ENCODE results near the gene DNAJA3. TPM values are rescaled to one million over a fixed set of nuclear protein-coding genes. Genes with fewer than 3 reads are reported as not detected.
A peak's percentile ranks its signal among the peaks of the same experiment; 100 is the strongest.

The DNAJA3 gene
- total RNA-seq, 4 donors from 2014 or later: 13.8 to 44.9 (median 36.4) TPM

- Histone ChIP-seq H3K9me3 (no peaks in the 10 kb centered on the region), H3K4me1 (peaks cover 0 to 15% of the 10 kb centered on the region in 2 donors), H3K27me3 (no peaks in the 10 kb centered on the region), H3K4me3 (no peak overlapping the region), H3K36me3 (no peaks in the 10 kb centered on the region), H3K27ac (peak overlapping the region; percentile 65 to 68)
- intact Hi-C loops (cut with DNase I; ENCODE audit: low total_unique reads): no loop called here
- TF ChIP-seq POLR2A (IDR thresholded peaks at IDR 0.05) (no peak), CTCF (IDR thresholded peaks at IDR 0.05) (no peak)
- DNase-seq: no peak
Measured at GRCh38 chr16:4385789-4386450, 39.7 kb upstream of the DNAJA3 start.

GRCh38 chr16:4386451-4386805, 39.2 kb upstream of the DNAJA3 start:
- intact Hi-C loops (cut with DNase I; ENCODE audit: low total_unique reads): no loop called here
- H3K4me1 ChIP-seq: peaks cover 0 to 15% of the 10 kb centered on the region in 2 donors
- TF ChIP-seq CTCF (IDR thresholded peaks at IDR 0.05): no peak
- no peak for TF ChIP-seq POLR2A (IDR thresholded peaks at IDR 0.05)
- peak overlapping the region; percentile 65 to 68 for H3K27ac ChIP-seq
- H3K36me3 ChIP-seq: no peaks in the 10 kb centered on the region
- H3K27me3 ChIP-seq: no peaks in the 10 kb centered on the region
- H3K4me3 ChIP-seq: no peak overlapping the region
- no peaks in the 10 kb centered on the region for H3K9me3 ChIP-seq
- no peak for DNase-seq

GRCh38 chr16:4386951-4387565, 38.6 kb upstream of the DNAJA3 start:
- no peak for DNase-seq
- intact Hi-C loops (cut with DNase I; ENCODE audit: low total_unique reads): no loop called here
- Histone ChIP-seq H3K36me3 (no peaks in the 10 kb centered on the region), H3K27me3 (no peaks in the 10 kb centered on the region), H3K4me3 (no peak overlapping the region), H3K27ac (peak overlapping the region; percentile 65 to 68), H3K9me3 (no peaks in the 10 kb centered on the region), H3K4me1 (peaks cover under 1 to 20% of the 10 kb centered on the region in 2 donors)
- no peak for TF ChIP-seq CTCF (IDR thresholded peaks at IDR 0.05)
- no peak for TF ChIP-seq POLR2A (IDR thresholded peaks at IDR 0.05)

GRCh38 chr16:4387781-4388180, 37.9 kb upstream of the DNAJA3 start:
- Histone ChIP-seq H3K36me3 (no peaks in the 10 kb centered on the region), H3K4me1 (peaks cover 6 to 26% of the 10 kb centered on the region in 2 donors), H3K9me3 (no peaks in the 10 kb centered on the region), H3K27me3 (no peaks in the 10 kb centered on the region), H3K27ac (peak overlapping the region; percentile 65 to 68), H3K4me3 (no peak overlapping the region)
- TF ChIP-seq CTCF (IDR thresholded peaks at IDR 0.05) (no peak), POLR2A (IDR thresholded peaks at IDR 0.05) (no peak)
- intact Hi-C loops (cut with DNase I; ENCODE audit: low total_unique reads): no loop called here
- no peak for DNase-seq

- peak overlapping the region; percentile 68 for H3K27ac ChIP-seq
- no peaks in the 10 kb centered on the region for H3K9me3 ChIP-seq
- intact Hi-C loops (cut with DNase I; ENCODE audit: low total_unique reads): no loop called here
- no peaks in the 10 kb centered on the region for H3K36me3 ChIP-seq
- peaks cover 6 to 30% of the 10 kb centered on the region in 2 donors for H3K4me1 ChIP-seq
- TF ChIP-seq POLR2A (IDR thresholded peaks at IDR 0.05) (no peak), CTCF (IDR thresholded peaks at IDR 0.05) (no peak)
- H3K27me3 ChIP-seq: no peaks in the 10 kb centered on the region
- DNase-seq: peak in 1 of 2 donors; percentile 60
- no peak overlapping the region for H3K4me3 ChIP-seq
Measured at GRCh38 chr16:4388271-4389021, 37.2 kb upstream of the DNAJA3 start.
